ENCODE results near the gene ELOVL3. TPM values are rescaled to one million over a fixed set of nuclear protein-coding genes. Genes with fewer than 3 reads are reported as not detected.

ELOVL3 gene
- total and polyA plus RNA-seq, 2 experiments from 2014 or later, result 0.10 TPM; not detected in 1

DNA sequence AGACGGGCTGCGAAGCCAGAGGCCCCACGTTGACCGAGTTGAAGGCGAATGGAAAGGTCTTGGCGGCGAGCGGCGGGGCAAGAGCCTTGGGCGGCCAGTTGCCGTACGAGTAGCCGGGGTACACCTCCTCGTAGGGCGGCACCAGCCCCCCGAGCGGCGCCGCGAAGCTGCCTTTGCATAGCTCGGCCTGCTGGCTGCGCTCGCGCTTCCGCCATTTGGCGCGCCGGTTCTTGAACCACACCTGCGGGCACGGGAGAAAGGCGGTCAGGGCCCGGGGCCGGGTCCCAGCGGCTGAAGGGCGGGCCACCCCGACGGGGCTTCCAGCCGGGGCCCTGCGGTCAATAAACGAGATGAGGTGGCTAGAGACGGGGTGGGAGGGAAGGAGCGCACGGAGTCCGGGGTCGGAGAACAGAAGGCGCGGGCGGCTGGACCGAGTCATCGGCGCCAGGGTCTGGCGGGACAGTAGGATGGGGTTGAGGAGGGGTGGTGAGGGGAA lies 4.8 kb downstream of the ELOVL3 start:
- Histone ChIP-seq H3K27me3 (peaks cover 53% of the 10 kb centered on the region), H3K4me1 (ENCODE audit: low read depth) (peaks cover 14% of the 10 kb centered on the region), H3K4me3 (peak overlapping the region; percentile 18), H3K9me3 (ENCODE audit: low read depth) (no peaks in the 10 kb centered on the region), H3K36me3 (no peaks in the 10 kb centered on the region), H3K27ac (no peak overlapping the region)
- TF ChIP-seq, protein P1, sequence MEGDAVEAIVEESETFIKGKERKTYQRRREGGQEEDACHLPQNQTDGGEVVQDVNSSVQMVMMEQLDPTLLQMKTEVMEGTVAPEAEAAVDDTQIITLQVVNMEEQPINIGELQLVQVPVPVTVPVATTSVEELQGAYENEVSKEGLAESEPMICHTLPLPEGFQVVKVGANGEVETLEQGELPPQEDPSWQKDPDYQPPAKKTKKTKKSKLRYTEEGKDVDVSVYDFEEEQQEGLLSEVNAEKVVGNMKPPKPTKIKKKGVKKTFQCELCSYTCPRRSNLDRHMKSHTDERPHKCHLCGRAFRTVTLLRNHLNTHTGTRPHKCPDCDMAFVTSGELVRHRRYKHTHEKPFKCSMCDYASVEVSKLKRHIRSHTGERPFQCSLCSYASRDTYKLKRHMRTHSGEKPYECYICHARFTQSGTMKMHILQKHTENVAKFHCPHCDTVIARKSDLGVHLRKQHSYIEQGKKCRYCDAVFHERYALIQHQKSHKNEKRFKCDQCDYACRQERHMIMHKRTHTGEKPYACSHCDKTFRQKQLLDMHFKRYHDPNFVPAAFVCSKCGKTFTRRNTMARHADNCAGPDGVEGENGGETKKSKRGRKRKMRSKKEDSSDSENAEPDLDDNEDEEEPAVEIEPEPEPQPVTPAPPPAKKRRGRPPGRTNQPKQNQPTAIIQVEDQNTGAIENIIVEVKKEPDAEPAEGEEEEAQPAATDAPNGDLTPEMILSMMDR (IDR thresholded peaks at IDR 0.05; ENCODE audit: low read depth, low read length), result peak; percentile 41
- peak; percentile 37 to 45 for DNase-seq (ENCODE audit: low read depth in 1 of 2, low spot score in 1 of 2)

DNA sequence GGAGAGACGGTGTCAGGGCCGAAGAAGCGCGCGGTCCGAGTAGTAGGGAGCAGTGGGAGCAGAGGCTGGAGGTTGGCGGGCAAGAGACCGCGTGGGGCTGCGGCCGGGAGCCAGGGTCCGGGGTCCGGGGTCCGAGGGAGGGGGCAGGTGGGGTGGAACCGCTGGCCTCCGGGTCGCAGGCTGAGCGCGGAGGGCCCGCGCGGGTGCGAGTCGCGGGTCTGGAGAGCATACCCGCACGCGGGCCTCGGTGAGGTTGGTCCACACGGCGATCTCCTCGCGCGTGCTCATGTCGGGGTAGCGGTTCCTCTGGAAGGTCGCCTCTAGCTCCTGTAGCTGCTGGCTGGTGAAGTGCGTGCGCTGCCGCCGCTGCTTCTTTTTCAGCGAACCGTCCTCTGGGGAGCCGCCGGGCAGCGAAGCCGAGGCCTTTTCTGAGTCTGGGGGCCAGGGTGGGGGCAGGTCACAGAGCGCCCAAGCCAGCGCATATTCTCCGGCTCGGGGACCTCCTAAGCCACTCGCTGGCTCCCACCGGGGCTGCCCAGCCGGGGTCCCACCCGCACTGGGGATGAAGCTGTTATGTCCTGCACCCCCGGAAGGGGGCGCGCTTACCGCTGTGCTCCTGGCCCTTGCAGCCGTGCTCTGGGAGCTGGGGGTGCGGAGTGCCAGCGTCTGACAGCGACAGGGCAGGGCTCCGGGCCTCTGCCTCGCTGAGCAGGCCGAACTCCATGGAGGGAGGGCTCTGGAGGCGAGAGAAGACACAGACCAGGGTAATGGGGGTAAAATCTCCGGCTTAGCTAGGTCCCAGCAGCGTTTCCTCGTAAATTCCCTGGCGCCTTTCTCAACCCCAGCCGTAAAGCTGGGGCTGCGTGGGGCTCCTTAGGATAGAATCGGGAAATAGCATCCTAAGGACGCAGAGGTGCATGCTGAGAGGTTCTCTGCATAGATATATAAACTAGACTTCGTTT lies 5.5 kb downstream of the ELOVL3 start:
- DNase-seq (ENCODE audit: low read depth in 1 of 2, low spot score in 1 of 2), result peak; percentile 33 to 52
- Histone ChIP-seq H3K4me3 (peak overlapping the region; percentile 18), H3K4me1 (ENCODE audit: low read depth) (peaks cover 18% of the 10 kb centered on the region)

DNA sequence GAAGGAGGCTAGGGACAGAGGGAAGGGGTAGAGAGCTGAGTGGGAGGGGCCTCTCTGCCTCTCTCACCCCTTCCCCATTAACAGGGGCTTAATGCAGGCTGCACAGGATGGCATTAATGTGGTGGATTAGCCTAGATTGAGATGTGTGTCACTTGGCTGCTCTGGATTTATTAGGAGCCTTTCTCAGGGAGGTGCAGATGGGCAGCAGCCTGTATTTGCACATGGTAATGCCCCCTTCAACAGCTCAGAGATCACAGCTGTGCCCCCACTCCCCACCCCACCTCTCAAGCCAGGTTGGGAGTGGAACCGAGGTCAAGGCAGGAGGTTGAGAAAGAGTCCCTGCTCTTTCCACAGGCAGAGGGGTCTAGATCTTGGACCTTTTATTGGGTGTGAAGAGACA lies 7.9 kb downstream of the ELOVL3 start:
- Histone ChIP-seq H3K27ac (no peak overlapping the region), H3K4me3 (no peak overlapping the region), H3K36me3 (no peaks in the 10 kb centered on the region), H3K4me1 (ENCODE audit: low read depth) (peaks cover 18% of the 10 kb centered on the region), H3K9me3 (ENCODE audit: low read depth) (no peaks in the 10 kb centered on the region), H3K27me3 (peaks cover 34% of the 10 kb centered on the region)
- TF ChIP-seq, protein P1 (IDR thresholded peaks at IDR 0.05; ENCODE audit: low read depth, low read length), result no peak
- DNase-seq (ENCODE audit: low read depth in 1 of 2, low spot score in 1 of 2), result no peak

More for the DNA sequence above, 5.5 kb downstream of the ELOVL3 start:
- H3K27me3 ChIP-seq, result peaks cover 48% of the 10 kb centered on the region
- H3K27ac ChIP-seq, result no peak overlapping the region
- TF ChIP-seq, protein P1 (IDR thresholded peaks at IDR 0.05; ENCODE audit: low read depth, low read length), result peak; percentile 80
- no peaks in the 10 kb centered on the region for H3K36me3 ChIP-seq
- H3K9me3 ChIP-seq (ENCODE audit: low read depth), result no peaks in the 10 kb centered on the region

DNA sequence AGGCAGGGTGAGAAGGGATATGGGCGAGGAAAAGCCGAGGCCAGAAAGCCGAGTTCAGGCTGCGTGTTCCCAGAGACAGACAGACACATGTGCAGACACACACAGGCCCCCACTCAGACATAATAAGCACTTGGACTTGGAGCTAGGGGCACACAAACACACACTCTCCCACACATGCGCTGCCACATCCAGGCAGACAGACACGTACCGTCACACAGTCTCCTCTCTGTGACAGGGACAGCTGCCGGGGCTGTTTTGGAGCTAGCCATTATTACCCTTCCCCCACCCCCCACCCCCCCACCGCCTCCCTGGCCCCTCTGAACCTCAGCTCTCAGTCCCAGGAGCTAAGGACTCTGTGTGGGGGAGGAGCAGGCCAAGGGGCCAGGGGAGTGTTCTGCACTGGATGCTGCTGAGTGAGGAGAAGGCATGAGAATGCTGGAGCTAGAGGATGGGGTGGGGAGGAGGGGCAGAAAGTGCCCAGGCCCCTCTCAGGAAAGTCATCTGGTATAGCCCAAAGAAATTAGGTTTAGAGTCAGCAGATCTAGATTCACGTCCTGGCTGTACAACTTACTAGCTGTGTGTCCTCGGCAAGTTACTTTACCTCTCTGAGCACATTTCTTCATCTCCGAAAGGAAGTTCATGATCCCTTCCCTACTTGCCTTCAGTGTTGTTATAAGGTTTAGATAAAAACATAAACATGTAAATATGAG lies 8.9 kb downstream of the ELOVL3 start:
- no peaks in the 10 kb centered on the region for H3K36me3 ChIP-seq
- H3K27ac ChIP-seq, result no peak overlapping the region
- DNase-seq (ENCODE audit: low read depth in 1 of 2, low spot score in 1 of 2), result no peak
- peaks cover 23% of the 10 kb centered on the region for H3K4me1 ChIP-seq (ENCODE audit: low read depth)
- TF ChIP-seq, protein P1 (IDR thresholded peaks at IDR 0.05; ENCODE audit: low read depth, low read length), result no peak
- no peak overlapping the region for H3K4me3 ChIP-seq
- peaks cover 41% of the 10 kb centered on the region for H3K27me3 ChIP-seq
- H3K9me3 ChIP-seq (ENCODE audit: low read depth), result no peaks in the 10 kb centered on the region

DNA sequence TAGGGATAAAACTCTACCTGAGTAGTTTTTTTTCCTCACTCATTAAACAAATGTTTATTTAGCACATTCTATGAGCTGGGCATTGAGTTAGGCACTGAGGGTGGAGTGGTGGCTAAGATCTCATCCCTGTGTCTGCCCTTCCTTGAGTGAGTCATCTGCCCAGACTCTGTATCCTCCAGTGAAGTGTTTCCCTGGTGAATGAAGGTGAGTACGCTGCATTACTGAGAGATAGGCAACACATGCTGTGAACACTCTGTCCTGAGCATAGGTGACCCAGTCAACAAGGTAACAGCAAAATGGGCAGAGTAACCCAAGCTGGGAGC lies 9.5 kb downstream of the ELOVL3 start:
- H3K9me3 ChIP-seq (ENCODE audit: low read depth), result no peaks in the 10 kb centered on the region
- DNase-seq (ENCODE audit: low read depth in 1 of 2, low spot score in 1 of 2), result no peak
- H3K4me3 ChIP-seq, result no peak overlapping the region
- H3K4me1 ChIP-seq (ENCODE audit: low read depth), result peaks cover 28% of the 10 kb centered on the region
- no peaks in the 10 kb centered on the region for H3K36me3 ChIP-seq
- H3K27me3 ChIP-seq, result peaks cover 41% of the 10 kb centered on the region
- TF ChIP-seq, protein P1 (IDR thresholded peaks at IDR 0.05; ENCODE audit: low read depth, low read length), result no peak
- H3K27ac ChIP-seq, result no peak overlapping the region

Data from cardiac muscle cell (in vitro differentiated cells and primary cell).